A375 (cell line): ENCODE measurements around the gene ASPRV1. TPM values are rescaled to one million over a fixed set of nuclear protein-coding genes. Genes with fewer than 3 reads are reported as not detected.

Source experiments
- total RNA-seq: library from RNA; depleted of rRNA; stranded (reverse); fragments of >200 nt; shearing (Covaris generic); gene quantifications from 2 replicates; pipeline ENCODE4 v1.2.3, GENCODE V29; 2014; rRNA removed

Gene ASPRV1
- 0.34 and 0.61 TPM in 2 replicates for total RNA-seq

DNA sequence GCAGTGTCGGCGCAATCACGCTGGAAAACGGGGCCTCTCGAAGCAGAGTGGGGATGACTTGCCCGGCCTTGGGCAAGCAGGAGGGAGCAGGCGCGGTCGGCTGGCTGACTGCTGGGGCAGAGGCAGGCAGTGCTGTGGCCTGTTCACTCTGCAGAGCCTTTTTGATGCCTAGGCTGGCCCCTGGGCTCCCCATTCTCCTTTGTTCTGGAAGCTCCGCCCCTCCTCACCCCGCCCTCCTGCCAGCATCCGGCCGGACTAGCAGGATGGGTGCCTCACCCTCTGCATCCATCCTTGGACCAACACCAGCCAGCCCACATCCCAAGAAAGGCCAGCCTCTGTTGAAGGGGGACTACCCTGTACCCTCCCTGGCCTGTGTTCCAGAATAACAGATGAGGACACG lies at the start of gene ASPRV1:
Gene ASPRV1 (minus strand): TSS at position 136 of the 400 bp plus-strand sequence. CDS start 195 bp downstream, outside the sequence.

DNA sequence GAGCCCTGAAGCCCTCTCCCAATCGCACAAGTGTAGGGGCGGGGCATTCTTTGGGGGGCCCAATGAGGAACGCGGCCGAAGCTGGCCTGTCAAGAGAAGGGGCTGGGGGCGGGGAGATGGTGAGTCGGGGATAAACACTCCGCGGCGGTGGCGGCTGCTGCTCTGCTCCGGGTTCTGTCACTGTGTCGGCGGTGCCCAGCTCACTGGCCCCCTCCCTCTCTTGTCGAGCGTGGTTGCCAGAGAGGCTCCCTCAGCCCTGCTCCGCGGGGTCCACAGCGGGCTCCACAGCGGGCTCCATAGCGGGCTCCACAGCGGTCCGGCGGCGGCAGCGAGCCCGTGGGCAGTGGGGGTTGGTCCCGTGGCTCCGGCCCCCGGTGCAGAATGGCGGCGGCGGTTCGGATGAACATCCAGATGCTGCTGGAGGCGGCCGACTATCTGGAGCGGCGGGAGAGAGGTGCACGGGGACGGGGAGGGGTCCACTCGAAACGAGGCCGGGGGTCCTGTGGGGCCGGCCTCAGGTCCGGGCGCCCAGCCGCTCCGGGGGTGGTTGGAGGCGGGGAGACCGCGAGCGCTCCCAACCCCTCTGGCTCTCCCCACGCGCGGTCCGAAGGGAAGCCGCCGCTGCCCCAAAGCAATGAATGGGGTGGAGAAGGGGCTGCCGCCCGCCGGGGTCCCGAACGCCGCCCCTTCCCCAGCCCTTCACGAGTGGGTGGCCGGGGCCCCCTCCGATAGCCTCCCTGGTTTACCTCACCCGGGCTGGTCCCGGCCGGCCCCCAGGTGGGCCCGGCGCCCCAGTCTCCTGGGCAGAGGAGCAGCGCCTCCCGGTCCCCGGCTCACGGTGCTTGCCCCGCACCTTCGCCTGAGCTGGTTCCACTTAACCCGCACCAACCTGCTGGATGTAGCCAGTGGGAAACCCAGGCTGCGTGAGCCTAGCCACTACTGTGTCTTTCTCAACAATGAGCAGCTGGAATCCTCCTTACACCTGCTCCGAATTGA lies 46.2 kb downstream of the ASPRV1 start, which contains the start of gene MXD1:
Gene MXD1 (plus strand): TSS at position 160 of the 996 bp plus-strand sequence. CDS start 222 bp downstream, at position 382.

Other genes with a start within 250 kb of the ASPRV1 start
- 29.4 and 34.4 TPM in 2 replicates for gene ANXA4, start 219.5 kb downstream of the ASPRV1 start, total RNA-seq
- 11.5 and 12.7 TPM in 2 replicates for gene GMCL1, start 132.0 kb downstream of the ASPRV1 start, total RNA-seq
- gene SNRNP27, start 67.7 kb downstream of the ASPRV1 start, total RNA-seq = 53.8 and 56.6 TPM in 2 replicates
- 6.3 and 8.0 TPM in 2 replicates for gene MXD1, start 46.5 kb downstream of the ASPRV1 start, total RNA-seq
- 30.7 and 40.1 TPM in 2 replicates for gene PCBP1, start 125.8 kb upstream of the ASPRV1 start, total RNA-seq
- gene C2orf42, start 229.4 kb upstream of the ASPRV1 start, total RNA-seq = 12.2 and 27.1 TPM in 2 replicates